ENCODE measurements around the gene RASGRP2.

The RASGRP2 gene

GRCh38 chr11:64694821-64695365 lies 49.0 kb downstream of the RASGRP2 start:
- no peak for DNase-seq

GRCh38 chr11:64694026-64694755 lies 49.8 kb downstream of the RASGRP2 start:
- no peak for DNase-seq

- DNase-seq, result no peak
These were observed 51.1 kb downstream of the RASGRP2 start for GRCh38 chr11:64692764-64693331.

- DNase-seq, result no peak
These were observed 52.4 kb downstream of the RASGRP2 start for GRCh38 chr11:64691543-64691942.

- DNase-seq, result no peak
These were observed 53.7 kb downstream of the RASGRP2 start for GRCh38 chr11:64690235-64690634.

- DNase-seq, result peak; percentile 82
These were observed 55.4 kb downstream of the RASGRP2 start for GRCh38 chr11:64688534-64688982.

GRCh38 chr11:64687643-64688533 lies 56.1 kb downstream of the RASGRP2 start:
- no peak for DNase-seq

GRCh38 chr11:64687204-64687603 lies 56.7 kb downstream of the RASGRP2 start:
- no peak for DNase-seq

- DNase-seq, result no peak
These were observed 57.3 kb downstream of the RASGRP2 start for GRCh38 chr11:64686466-64687170.

- no peak for DNase-seq
These were observed 58.4 kb downstream of the RASGRP2 start for GRCh38 chr11:64685536-64685935.

GRCh38 chr11:64684357-64684756 lies 59.6 kb downstream of the RASGRP2 start:
- DNase-seq, result no peak

GRCh38 chr11:64681171-64681570 lies 62.8 kb downstream of the RASGRP2 start:
- no peak for DNase-seq

GRCh38 chr11:64679846-64680245 lies 64.1 kb downstream of the RASGRP2 start:
- no peak for DNase-seq

- DNase-seq, result no peak
These were observed 66.4 kb downstream of the RASGRP2 start for GRCh38 chr11:64677441-64678023.
